ENCODE data around the gene SPECC1.

SPECC1 gene

GRCh38 chr17:20153231-20153630, 144.1 kb downstream of the SPECC1 start:
- ChIA-PET CTCF (interaction anchor here (0.5 kb wide), 1 partner anchor 10 kb away, joined by 5 read pairs; no protein-coding TSS in a partner anchor), POLR2A (ENCODE audit: low non-redundant PET) (no interaction called here)
- no peak for TF ChIP-seq CTCF (conservative IDR thresholded peaks at IDR 0.05; ENCODE audit: low read depth)
- H3K27ac ChIP-seq: no peak overlapping the region
- DNase-seq (ENCODE audit: low spot score): no peak

DNA sequence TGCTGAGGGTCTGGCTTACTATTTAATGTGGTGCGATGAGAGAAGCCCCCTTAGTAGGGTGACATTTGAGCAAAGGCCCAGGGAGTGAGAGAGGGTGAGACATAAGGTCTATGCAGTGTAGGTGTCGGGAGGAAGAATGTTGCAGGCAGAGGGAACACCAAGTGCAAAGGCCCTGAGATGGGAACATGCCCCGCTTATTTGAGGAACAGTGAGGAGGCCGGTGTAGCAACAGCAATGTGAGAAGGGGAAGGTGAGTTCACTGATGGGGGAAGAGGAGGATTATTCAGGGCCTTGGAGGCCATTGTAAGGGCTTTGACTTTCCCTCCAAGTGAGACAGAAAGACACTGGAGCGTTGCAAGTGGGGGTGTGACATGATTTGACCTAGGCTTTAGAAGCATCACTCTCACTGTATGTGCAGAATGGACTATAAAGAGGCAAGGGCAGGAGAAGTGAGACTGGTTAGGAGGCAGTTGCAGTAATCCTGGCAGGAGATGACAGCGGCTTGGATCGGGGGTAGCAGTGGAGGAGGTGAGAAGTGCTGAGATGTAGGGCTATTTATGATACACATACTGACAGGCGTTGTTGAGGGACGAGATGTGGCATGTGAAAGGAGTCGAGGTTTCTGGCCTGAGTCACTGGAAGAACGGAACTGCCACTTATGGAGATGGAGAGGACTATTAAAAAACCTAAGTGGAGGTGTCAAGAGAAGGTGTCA, 145.3 kb downstream of the SPECC1 start:
- no peak overlapping the region for H3K27ac ChIP-seq
- ChIA-PET POLR2A (ENCODE audit: low non-redundant PET) (no interaction called here), CTCF (no interaction called here)
- no peak for DNase-seq (ENCODE audit: low spot score)
- no peak for TF ChIP-seq CTCF (conservative IDR thresholded peaks at IDR 0.05; ENCODE audit: low read depth)

- CTCF ChIA-PET: interaction anchor here (0.5 kb wide), 2 partner anchors 161 to 647 kb away, joined by 3 to 5 read pairs; no protein-coding TSS in a partner anchor
- DNase-seq (ENCODE audit: low spot score): peak; percentile 96
- no peak for TF ChIP-seq CTCF (conservative IDR thresholded peaks at IDR 0.05; ENCODE audit: low read depth)
- H3K27ac ChIP-seq: peak overlapping the region; percentile 93
- POLR2A ChIA-PET (ENCODE audit: low non-redundant PET): no interaction called here
These were observed 146.4 kb downstream of the SPECC1 start for GRCh38 chr17:20155258-20156195.

DNA sequence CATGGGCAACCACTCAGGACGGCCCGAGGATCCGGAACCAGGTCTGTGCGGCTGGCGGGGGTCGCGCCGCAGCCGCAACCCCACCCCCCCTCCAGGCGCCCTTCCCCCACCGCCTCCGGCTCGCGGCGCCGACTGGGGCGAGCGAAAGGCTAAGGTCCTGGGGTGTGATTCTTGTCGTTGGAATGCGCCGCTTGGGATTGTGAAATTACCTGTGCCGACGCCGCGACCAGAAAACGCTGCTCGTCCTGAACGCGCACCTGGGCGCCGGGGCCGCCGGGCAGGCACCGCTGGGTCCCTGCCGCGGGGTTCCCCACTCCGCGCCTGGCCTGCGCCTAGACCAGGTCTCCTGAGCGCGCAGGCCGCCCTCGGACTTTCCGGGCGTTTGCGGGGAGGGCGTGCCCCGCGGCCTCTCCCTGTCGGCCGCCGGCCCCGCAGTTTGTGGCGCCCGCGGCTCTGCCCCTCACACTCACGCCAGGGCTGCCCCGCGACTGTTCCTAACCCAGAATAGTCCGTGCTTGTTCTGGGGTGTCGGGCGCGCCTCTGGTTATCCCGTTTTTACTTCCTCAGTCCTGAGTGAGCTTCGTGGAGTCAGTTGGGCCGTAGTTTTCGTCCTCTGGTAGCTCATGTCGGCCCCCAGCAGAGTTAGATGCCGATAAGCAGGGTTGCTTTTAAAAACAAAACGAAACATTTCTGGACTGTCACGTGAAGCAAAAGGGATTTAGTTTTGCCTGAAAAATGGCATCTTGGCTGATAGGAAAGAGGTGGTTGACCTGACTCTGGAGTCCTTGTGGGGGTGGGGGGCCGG, 147.2 kb downstream of the SPECC1 start:
- DNase-seq (ENCODE audit: low spot score): peak; percentile 84
- H3K27ac ChIP-seq: peak overlapping the region; percentile 93
- POLR2A ChIA-PET (ENCODE audit: low non-redundant PET): interaction anchor here (0.5 to 0.6 kb wide), 2 partner anchors 61 to 837 kb away, joined by 3 to 5 read pairs; no protein-coding TSS in a partner anchor
- CTCF ChIA-PET: interaction anchor here (0.5 to 1.0 kb wide), 2 partner anchors 70 to 646 kb away, joined by 3 to 4 read pairs; no protein-coding TSS in a partner anchor
- TF ChIP-seq CTCF (conservative IDR thresholded peaks at IDR 0.05; ENCODE audit: low read depth): no peak

DNA sequence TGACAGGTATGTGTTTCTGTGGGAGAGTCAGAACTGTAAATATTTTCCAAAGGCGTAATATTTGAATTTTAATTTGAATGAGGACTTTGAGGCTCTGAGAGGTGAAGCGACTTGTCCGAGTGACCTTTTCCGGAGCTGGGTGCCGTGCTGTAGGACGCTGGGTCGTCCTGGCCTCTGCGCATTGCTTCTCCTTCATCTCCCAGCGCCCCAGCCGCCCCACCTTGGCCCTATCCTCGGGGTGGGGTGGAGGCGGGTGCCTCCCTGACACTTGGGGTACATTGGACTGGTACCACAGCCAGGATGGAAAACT, 147.8 kb downstream of the SPECC1 start:
- TF ChIP-seq CTCF (conservative IDR thresholded peaks at IDR 0.05; ENCODE audit: low read depth): no peak
- peak overlapping the region; percentile 93 for H3K27ac ChIP-seq
- CTCF ChIA-PET: interaction anchor here (1.0 kb wide), 1 partner anchor 70 kb away, joined by 4 read pairs; no protein-coding TSS in a partner anchor
- DNase-seq (ENCODE audit: low spot score): peak; percentile 17
- POLR2A ChIA-PET (ENCODE audit: low non-redundant PET): interaction anchor here (0.6 kb wide), 1 partner anchor 837 kb away, joined by 3 read pairs; no protein-coding TSS in a partner anchor

GRCh38 chr17:20158580-20158979, 149.4 kb downstream of the SPECC1 start:
- CTCF ChIA-PET: interaction anchor here (1.1 kb wide), 1 partner anchor 36 kb away, joined by 4 read pairs; no protein-coding TSS in a partner anchor
- DNase-seq (ENCODE audit: low spot score): no peak
- H3K27ac ChIP-seq: no peak overlapping the region
- no peak for TF ChIP-seq CTCF (conservative IDR thresholded peaks at IDR 0.05; ENCODE audit: low read depth)
- POLR2A ChIA-PET (ENCODE audit: low non-redundant PET): no interaction called here

Data from RWPE1 (cell line).